HG02870 (cell line): ENCODE data around the gene TNFRSF1A.

Experiments used
- ATAC-seq: cut with Tn5 transposase; IDR thresholded peaks from one replicate; pipeline ENCODE4 v1.9.1; 2021; ENCODE audit warnings: mild to moderate bottlenecking, moderate library complexity; ENCODE audit not compliant: unreplicated experiment

TNFRSF1A gene

DNA sequence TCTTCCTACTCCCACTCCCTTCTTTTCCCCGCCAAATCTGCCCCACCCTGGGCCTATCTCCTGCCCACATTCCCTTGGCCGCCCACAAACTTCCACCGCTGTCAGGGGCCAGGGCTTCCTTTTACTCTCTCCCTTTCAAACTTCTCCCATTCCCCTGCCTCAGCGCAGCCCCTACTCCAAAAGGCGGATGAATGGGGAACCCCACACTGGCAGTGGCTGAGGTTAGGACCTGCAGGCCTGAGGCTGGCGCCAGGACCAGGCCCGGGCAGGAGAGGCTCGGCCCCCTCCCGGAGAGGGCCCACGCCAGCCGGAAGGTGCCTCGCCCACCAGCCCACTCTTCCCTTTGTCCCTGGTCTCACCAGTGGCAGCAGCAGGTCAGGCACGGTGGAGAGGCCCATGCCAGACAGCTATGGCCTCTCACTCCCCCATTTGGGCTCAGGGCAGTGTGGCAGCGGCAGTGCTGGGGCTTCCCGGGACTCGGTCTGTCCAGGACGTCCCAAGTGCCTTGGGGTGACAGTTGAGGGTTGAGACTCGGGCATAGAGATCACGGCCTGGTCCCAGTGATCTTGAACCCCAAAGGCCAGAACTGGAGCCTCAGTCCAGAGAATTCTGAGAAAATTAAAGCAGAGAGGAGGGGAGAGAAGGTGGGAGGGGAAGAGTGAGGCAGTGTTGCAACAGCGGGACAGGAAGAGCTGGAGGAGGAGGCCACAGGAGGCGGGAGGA is at the start of gene TNFRSF1A:
TSS of gene TNFRSF1A (minus strand) at position 660 of the 723 bp plus-strand sequence. CDS start at position 398, 262 bp downstream.
- no peak for ATAC-seq

DNA sequence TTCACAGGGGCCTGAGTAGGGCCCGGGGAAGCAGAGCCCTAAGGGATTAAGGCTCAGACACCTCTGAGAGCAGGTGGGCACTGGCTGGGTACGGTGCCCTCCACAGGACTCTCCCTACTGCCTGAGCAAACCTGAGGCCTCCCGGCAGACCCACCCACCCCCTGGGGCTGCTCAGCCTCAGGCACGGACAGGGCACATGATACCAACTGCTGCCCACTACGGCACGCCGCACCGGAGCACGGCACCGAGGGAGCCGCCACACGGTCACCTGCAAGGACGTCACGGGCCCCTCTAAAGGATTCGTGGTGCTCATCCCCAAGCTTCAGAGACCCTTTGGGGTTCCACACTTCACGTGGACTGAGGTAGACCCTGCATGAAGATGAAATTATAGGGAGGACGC is 49.1 kb upstream of the TNFRSF1A start:
- no peak for ATAC-seq

DNA sequence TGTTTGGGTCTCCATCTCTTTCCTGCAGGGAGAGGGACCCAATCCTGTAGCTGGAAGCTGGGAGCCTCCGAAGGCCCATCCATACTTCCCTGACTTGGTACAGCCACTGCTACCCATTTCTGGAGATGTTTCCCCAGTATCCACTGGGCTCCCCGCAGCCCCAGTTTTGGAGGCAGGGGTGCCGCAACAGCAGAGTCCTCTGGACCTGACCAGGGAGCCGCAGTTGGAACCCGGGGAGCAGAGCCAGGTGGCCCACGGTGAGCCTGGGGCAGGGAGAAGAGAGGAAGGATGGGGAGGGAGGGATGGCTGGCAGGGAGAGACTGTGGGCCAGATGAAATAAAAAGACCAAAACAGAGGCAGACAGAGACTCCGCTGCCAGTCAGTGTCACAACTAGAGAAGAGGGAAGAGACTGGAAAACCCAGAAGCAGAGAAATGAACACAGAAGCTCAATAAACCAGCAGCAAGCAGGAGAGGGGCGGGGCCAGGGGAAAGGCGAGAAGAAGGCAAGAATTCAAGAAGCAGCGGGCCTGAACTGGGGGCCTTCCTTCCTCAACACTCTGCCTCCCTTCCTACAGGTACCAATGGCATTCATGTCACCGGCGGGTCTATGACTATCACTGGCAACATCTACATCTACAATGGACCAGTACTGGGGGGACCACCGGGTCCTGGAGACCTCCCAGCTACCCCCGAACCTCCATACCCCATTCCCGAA is 48.4 kb upstream of the TNFRSF1A start:
- no peak for ATAC-seq

DNA sequence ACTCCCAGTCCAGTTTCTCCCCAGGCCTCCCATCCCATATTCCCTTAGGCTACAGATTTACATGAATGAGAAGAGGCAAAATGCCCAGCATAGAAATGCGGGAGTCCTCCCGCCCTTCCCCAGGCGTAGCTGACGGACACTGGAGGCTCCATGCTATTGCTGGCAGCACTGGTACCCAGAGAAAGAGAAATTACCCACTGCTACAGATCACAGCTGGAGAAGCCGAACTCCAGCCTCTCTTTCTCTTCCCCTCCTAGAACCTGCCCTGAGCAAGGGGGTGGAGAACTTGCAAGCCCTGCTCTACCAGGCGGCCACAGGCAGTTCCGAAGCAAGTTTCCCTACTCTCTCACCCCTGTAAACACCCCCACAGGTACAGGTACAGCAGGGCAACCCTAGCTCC is 45.7 kb upstream of the TNFRSF1A start:
- ATAC-seq = no peak

GRCh38 chr12:6386491-6386890 is 44.6 kb upstream of the TNFRSF1A start:
- no peak for ATAC-seq

DNA sequence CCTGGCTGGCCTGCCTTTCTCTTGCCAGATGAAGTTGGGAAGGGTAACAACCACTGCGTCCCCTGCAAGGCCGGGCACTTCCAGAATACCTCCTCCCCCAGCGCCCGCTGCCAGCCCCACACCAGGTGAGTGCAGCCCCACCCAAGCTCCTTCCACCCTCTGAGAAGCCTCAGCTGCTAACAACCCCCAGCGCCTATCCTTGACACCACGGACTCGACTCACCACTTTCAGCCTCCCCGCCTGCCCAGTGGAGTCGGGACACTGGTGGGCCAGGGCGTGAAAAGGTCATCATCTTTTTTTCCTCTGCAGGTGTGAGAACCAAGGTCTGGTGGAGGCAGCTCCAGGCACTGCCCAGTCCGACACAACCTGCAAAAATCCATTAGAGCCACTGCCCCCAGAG is 44.2 kb upstream of the TNFRSF1A start:
- no peak for ATAC-seq

- ATAC-seq = no peak
Observed at GRCh38 chr12:6384499-6385436, 42.9 kb upstream of the TNFRSF1A start.

DNA sequence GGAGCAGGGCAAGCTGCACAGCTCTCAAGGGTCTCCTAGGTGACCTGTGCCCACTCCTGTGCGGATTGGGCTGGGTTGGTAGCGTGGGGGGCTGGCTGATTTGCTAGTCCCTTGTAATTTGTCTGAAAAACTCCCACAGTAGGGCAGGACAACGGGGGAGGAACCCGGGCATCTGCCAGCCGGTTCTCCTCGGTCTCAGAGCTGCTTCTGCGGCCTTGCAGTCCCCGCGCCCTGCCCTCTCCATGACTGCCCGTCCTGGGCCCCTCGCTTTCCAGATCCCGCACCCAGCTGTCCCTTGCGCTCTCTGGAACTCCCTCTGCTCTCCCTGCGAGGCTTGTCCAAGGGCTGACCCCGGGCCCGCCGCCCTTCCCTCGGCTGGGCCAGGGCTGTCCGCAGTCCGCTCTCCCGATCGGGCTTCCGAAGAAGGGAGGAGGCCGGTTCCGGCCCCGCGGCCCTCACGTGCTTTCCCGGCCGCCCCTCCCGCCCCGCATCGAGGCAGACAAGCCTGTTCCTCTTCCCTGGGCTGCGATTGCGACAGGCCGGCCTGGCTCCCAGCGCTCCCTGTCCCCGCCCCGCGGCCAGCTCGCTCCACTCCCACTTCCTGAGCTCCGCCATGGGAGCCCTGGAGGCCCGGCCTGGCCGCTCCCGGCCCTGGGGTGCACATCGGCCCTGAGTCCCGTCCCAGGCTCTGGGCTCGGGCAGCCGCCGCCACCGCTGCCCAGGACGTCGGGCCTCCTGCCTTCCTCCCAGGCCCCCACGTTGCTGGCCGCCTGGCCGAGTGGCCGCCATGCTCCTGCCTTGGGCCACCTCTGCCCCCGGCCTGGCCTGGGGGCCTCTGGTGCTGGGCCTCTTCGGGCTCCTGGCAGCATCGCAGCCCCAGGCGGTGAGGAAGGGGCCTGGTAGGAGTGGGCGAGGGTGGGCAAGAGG is 42.0 kb upstream of the TNFRSF1A start, which contains the start of gene LTBR:
TSS of gene LTBR (plus strand) at position 591 of the 927 bp plus-strand sequence. CDS start at position 788, 197 bp downstream.
- no peak for ATAC-seq

- ATAC-seq = no peak
Observed at GRCh38 chr12:6382982-6383381, 41.1 kb upstream of the TNFRSF1A start.

- no peak for ATAC-seq
Observed at GRCh38 chr12:6382371-6382770, 40.5 kb upstream of the TNFRSF1A start.

- no peak for ATAC-seq
Observed at GRCh38 chr12:6380141-6381121, 38.6 kb upstream of the TNFRSF1A start.

DNA sequence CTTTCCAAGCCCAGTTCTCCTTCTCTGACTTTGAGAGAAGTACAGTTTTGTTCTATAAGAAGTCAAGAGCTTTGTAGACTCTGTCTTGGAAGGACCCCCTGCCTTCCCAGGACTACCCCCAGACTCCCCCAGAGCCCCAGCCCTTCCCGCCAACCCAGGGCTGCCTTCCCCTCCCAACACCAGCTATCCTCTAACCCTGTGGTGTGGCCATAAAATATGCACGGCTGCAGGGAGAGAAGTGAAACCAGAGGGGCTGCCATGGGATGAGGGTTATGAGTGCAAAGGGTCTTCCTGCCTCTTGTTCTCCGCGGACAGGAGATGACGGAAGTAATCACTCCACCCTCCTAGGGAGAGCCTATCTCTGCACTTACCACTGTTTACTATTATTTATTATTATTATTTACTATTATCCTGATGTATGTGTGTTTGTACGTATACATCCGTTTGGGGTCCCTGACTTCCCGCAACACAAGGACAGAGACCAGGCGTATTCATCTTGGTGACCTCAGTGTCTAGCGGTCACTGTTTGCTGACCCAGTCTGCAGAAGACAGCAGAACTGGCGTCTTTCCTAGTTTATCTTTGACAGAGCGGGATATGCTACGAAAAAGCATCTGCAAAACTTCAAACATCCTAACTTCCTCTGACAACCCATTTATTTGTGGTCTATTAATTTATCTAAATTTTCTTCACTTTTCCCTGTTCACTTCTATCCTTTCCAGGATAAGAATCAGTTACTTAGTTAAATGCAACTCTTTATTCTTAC is 37.0 kb upstream of the TNFRSF1A start:
- ATAC-seq = no peak

DNA sequence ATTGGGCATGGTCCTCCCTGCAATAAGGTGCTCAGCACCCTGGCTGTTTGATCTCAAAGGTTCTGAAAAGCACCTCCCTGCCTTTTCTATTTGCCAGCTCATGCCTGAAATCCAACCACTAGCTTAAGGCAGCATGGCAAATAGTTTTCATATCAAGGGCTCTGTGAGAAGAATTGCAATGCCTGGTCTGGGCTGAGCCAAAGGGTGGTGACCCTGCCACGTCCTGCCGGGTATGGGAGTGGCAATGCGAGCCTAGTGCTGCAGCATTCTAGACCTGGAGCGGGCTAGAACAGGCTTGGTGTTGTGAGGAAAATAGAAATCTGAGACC is 35.8 kb upstream of the TNFRSF1A start:
- ATAC-seq = no peak

DNA sequence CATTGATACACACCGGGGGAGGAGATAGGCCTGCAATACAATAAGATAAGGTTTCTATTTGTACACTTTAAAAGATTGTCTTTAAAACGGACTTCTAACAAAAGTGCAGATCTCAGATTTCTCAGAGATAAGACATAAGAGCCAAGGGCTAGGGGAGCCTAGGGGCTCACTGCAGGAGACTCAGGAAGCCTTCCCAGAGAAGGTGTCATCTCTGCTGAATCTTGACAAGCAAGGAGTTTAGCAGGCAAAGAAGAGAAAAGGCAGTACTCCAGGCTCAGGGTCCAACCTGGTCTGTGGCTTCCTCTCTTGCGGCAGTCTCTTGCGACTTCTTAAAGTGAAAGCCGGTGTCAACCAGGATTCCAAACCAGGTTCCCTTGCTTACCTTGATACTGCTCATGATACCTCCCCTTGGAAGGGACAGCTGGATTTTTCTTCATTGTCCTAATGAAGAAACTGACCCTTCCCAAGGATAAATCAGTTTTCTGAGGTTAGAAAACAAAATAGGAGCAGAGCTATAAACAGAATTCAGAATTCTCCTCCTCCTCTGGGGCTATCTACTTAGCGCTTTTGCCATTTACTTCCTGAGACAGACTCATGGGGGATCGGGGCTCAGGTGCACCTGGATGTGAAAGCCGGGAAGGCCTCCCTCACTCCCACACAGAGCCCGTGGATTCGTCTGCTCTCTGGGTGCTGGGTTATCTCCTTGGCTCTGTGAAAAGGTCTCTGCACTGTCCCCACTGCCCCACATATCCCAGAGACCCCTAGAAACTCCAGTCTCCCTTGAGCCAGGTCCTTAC is 35.2 kb upstream of the TNFRSF1A start:
- ATAC-seq = no peak

- no peak for ATAC-seq
Observed at GRCh38 chr12:6376079-6376869, 34.4 kb upstream of the TNFRSF1A start.

DNA sequence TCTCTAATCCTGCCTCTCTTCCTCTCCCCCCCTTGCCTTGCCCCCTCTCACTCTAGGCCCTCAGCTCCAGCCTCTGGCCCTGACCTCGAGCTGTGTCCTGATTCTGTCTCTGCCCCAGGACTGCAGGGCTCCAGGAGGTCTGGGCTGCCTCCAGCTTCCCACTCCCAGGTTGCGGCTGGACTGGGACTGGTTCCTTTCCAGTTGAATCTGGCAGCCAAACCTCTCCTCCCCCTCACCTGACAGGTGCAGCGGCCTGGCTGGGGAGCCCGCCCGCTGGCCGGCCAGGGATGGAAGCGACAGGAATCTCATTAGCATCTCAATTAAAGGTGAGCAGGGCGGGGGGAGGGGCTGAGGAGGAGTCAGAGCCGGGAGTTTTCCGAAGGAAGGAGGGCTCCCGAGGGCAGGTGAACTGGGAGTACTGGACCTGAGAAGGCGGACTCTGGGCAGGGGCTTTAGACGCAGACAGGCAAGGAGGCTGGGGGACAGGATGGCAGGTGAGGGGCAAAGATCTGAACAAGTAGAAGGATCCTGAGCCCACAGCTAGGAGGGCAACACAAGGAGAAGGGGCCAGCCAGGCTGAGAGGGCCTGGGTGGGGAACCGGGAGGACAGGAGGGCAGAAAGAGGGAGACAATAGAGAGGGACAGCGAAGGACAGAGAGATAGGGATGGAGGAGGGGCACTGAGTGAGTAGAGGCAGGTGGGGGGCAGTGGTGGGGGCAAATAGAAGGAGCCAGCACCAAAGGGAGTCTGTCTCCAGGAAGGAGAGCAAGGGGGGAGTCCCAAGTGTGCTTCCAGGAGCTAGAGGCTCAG is 33.6 kb upstream of the TNFRSF1A start, which contains the start of gene SCNN1A:
TSS of gene SCNN1A (minus strand) at position 295 of the 810 bp plus-strand sequence. CDS start 780 bp downstream, outside the sequence.
- no peak for ATAC-seq
